ENCODE results near the gene SLC11A2. TPM values are rescaled to one million over a fixed set of nuclear protein-coding genes. Genes with fewer than 3 reads are reported as not detected.

SLC11A2 gene
- total RNA-seq, 2 donors from 2014 or later, result 61.8 to 64.5 TPM

DNA sequence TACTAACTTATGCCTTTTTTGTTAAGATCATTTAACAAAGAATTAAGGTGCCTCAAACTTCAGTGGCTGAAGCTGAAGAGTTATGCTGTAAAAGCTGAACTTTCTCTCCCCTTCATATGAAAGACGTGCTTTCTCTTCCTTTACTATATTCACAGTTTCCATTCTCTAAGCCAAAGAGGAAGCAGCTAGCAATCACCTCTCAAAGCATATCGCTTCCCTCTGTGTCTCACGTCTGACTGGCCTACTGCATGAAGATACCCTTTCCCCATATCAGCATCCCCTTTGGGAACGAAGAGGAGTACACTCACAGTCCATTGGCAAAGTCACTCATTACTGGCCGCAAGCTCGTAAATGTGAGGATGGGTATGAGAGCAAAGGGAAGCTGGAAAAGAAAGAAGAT, 34.9 kb downstream of the SLC11A2 start:
- no peak for DNase-seq (ENCODE audit: low spot score)
- Histone ChIP-seq H3K27me3 (replicated peaks; ENCODE audit: insufficient read depth) (no peaks in the 10 kb centered on the region), H3K4me1 (replicated peaks) (no peaks in the 10 kb centered on the region), H3K4me3 (no peak overlapping the region), H3K36me3 (peaks cover 2 to 9% of the 10 kb centered on the region in 2 donors), H3K27ac (no peak overlapping the region), H3K9me3 (no peaks in the 10 kb centered on the region)
- TF ChIP-seq POLR2A (IDR thresholded peaks at IDR 0.05) (no peak), POLR2AphosphoS5 (IDR thresholded peaks at IDR 0.05) (no peak)
- TF ChIP-seq, protein P1, sequence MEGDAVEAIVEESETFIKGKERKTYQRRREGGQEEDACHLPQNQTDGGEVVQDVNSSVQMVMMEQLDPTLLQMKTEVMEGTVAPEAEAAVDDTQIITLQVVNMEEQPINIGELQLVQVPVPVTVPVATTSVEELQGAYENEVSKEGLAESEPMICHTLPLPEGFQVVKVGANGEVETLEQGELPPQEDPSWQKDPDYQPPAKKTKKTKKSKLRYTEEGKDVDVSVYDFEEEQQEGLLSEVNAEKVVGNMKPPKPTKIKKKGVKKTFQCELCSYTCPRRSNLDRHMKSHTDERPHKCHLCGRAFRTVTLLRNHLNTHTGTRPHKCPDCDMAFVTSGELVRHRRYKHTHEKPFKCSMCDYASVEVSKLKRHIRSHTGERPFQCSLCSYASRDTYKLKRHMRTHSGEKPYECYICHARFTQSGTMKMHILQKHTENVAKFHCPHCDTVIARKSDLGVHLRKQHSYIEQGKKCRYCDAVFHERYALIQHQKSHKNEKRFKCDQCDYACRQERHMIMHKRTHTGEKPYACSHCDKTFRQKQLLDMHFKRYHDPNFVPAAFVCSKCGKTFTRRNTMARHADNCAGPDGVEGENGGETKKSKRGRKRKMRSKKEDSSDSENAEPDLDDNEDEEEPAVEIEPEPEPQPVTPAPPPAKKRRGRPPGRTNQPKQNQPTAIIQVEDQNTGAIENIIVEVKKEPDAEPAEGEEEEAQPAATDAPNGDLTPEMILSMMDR (IDR thresholded peaks at IDR 0.05), result no peak
- intact Hi-C loops (cut with DNase I), result no loop called here
- WGBS, result 80% methylated on average over 6 of the region's 6 CpGs

DNA sequence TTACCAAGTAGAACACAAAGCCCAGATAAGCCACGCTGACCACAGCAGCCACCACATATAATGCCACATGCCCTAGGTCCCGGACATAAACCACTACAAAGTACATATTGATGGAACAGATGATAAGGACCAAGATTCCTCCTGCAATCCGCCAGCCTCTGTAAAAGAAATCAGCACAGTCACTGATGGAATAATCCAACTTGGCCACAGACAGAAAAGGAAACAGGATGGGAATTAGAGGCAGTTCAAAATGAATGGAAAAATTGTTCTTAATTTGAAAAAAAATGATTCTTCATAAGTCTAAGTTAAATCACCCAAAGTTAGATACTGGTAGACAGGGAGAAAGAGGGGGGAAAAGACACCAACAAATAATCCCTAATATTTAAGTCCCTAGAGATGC, 35.4 kb downstream of the SLC11A2 start:
- Histone ChIP-seq H3K27ac (no peak overlapping the region), H3K9me3 (no peaks in the 10 kb centered on the region), H3K36me3 (peaks cover 2 to 9% of the 10 kb centered on the region in 2 donors), H3K4me1 (replicated peaks) (no peaks in the 10 kb centered on the region), H3K4me3 (no peak overlapping the region), H3K27me3 (replicated peaks; ENCODE audit: insufficient read depth) (no peaks in the 10 kb centered on the region)
- no peak for DNase-seq (ENCODE audit: low spot score)
- TF ChIP-seq POLR2A (IDR thresholded peaks at IDR 0.05), result no peak
- no peak for TF ChIP-seq POLR2AphosphoS5 (IDR thresholded peaks at IDR 0.05)
- TF ChIP-seq, protein P1 (IDR thresholded peaks at IDR 0.05), result no peak
- WGBS, result 56% methylated on average over 3 of the region's 3 CpGs
- intact Hi-C loops (cut with DNase I), result no loop called here

- TF ChIP-seq POLR2A (IDR thresholded peaks at IDR 0.05) (no peak), POLR2AphosphoS5 (IDR thresholded peaks at IDR 0.05) (no peak)
- TF ChIP-seq, protein P1 (IDR thresholded peaks at IDR 0.05), result no peak
- no peak for DNase-seq (ENCODE audit: low spot score)
- WGBS, result 91% methylated on average over 4 of the region's 4 CpGs
- H3K36me3 ChIP-seq, result peaks cover 2 to 9% of the 10 kb centered on the region in 2 donors
- intact Hi-C loops (cut with DNase I), result no loop called here
- H3K4me1 ChIP-seq (replicated peaks), result no peaks in the 10 kb centered on the region
- H3K9me3 ChIP-seq, result no peaks in the 10 kb centered on the region
- H3K27me3 ChIP-seq (replicated peaks; ENCODE audit: insufficient read depth), result no peaks in the 10 kb centered on the region
- H3K4me3 ChIP-seq, result no peak overlapping the region
- H3K27ac ChIP-seq, result no peak overlapping the region
Observed at GRCh38 chr12:50990147-50990727, 35.9 kb downstream of the SLC11A2 start.

DNA sequence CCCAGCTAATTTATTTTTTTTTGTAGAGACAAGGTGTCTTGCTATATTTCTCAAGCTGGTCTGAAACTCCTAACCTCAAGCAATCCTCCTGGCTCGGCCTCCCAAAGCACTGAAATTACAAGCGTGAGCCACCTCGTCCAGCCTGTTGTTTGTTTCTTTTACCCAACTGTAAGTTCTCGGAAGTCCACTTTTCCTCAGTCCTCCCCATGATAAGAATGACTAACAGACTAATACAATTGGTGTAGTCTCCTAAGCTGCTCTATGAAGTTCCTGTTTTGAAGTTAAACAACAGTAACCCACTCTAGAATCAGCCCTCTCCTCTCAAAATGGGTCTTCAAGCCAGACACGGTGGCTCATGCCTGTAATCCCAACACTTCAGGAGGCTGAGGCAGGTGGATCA, 37.3 kb downstream of the SLC11A2 start:
- TF ChIP-seq, protein P1 (IDR thresholded peaks at IDR 0.05), result no peak
- TF ChIP-seq POLR2A (IDR thresholded peaks at IDR 0.05) (no peak), POLR2AphosphoS5 (IDR thresholded peaks at IDR 0.05) (no peak)
- Histone ChIP-seq H3K9me3 (no peaks in the 10 kb centered on the region), H3K4me3 (no peak overlapping the region), H3K36me3 (peaks cover 2 to 9% of the 10 kb centered on the region in 2 donors), H3K4me1 (replicated peaks) (no peaks in the 10 kb centered on the region), H3K27ac (no peak overlapping the region), H3K27me3 (replicated peaks; ENCODE audit: insufficient read depth) (no peaks in the 10 kb centered on the region)
- 87% methylated on average over 5 of the region's 5 CpGs for WGBS
- DNase-seq (ENCODE audit: low spot score), result no peak
- intact Hi-C loops (cut with DNase I), result loop anchor here (5.0 kb wide), 3 partner anchors 62 to 482 kb away; a partner anchor contains a TSS

DNA sequence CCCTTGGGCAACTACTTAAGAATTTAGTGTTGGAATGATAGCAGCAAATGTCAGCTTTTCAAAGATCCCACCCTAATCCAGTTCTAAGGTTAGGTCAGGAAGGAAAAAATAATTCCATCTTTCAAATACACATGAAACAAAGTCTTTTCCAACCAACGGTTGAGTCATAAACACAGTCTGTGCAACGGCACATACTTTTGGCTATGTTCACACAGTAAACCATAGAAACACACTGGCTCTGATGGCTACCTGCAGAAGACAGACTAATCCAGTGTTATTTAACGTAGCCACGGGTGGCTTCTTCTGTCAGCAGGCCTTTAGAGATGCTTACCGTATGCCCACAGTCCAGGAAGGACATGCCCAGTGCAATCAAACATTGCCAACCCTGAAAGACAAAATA, 38.1 kb downstream of the SLC11A2 start:
- Histone ChIP-seq H3K36me3 (peaks cover 2 to 9% of the 10 kb centered on the region in 2 donors), H3K27ac (no peak overlapping the region), H3K9me3 (no peaks in the 10 kb centered on the region), H3K4me3 (no peak overlapping the region), H3K4me1 (replicated peaks) (no peaks in the 10 kb centered on the region), H3K27me3 (replicated peaks; ENCODE audit: insufficient read depth) (no peaks in the 10 kb centered on the region)
- TF ChIP-seq POLR2A (IDR thresholded peaks at IDR 0.05) (no peak), POLR2AphosphoS5 (IDR thresholded peaks at IDR 0.05) (no peak)
- TF ChIP-seq, protein P1 (IDR thresholded peaks at IDR 0.05), result no peak
- no peak for DNase-seq (ENCODE audit: low spot score)
- WGBS, result 73% methylated on average over 5 of the region's 5 CpGs
- intact Hi-C loops (cut with DNase I), result loop anchor here (5.0 kb wide), 3 partner anchors 61 to 481 kb away; a partner anchor contains a TSS
